Fibroblast of skin of right biceps (primary cell): Measurements from ENCODE around the gene NSUN7.
"Not testable (repeated sequence)": the region's sequence is repeated elsewhere in the genome, so short reads cannot be mapped to it uniquely, and the experiment has no call there.

Experiments used
- DNase-seq: peaks from one replicate; pipeline ENCODE4 v3.0.0-alpha.2; 2013

NSUN7 gene

DNA sequence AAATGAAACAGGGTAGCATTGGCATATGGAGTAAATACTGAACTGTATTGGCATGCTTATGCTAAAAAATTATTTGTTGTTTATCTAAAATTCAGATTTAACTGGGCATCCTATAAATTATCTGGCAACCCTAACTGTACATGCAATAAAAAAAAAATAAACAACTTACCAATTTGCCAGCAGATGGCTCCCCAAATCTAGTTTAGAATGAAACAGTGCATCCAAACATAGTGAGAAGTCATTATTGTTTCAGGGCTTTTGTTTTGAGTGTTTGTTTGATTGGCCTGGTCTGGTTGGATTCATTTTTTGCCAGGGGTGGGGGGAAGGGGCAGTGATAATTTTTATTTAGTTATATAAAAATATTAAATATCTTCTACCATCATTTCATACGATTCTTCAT is 12.8 kb upstream of the NSUN7 start:
- peak; percentile 39 for DNase-seq

DNA sequence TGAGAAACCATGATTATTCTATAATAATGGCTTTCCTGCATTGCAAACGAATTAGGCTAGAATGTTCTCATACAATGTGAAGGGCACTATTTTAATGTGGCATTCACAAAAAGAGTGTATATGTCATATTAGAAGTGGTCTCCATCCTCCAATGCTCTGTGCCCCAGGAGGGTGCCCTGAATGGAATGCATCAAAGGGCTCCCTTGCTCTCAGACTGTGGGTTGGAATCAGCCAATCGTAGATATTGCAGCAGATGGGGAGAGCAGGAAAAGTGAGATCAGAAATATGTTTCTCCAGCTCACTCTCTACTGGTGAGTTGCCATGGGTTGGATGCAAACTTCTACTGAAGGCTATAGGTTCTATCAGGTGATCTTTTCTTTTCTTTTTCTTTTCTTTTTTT is 11.9 kb upstream of the NSUN7 start:
- DNase-seq: no peak

DNA sequence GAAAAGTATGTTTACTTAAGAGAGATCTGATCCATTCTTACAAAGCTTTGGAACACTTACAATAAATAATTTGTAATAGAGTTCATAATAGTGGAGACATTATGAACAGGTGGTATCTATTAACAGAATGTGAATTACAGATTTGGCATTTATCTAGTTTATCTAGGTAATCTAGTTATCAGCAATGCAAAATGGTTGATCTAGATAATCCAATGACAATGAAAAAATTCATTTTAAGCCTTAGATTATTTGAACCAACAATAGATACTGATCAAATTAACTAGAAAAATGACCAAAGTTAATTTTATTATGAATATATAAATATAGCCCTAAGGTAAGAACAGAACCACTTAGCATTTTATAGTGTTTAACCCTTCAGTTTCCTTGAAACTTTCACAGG is 10.4 kb upstream of the NSUN7 start:
- no peak for DNase-seq

DNA sequence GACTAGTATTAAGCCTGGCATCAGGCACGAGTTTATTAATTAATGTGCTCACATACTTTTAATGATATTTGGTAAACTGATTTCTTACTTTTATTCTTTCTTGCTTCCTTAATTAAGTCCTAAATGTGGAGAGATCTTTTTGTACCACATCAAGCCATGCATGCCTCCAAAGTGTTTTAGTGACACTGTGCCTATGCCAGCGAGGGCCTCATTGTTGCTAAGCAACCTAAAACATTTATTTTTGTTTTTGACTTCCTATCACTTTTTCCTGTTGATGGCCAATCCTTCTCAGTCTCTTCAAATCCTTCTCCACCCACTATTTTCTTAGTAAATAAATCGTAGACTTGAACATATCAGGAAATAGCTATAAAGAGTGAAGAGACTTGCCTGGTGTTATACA is 5.5 kb upstream of the NSUN7 start:
- DNase-seq: no peak

DNA sequence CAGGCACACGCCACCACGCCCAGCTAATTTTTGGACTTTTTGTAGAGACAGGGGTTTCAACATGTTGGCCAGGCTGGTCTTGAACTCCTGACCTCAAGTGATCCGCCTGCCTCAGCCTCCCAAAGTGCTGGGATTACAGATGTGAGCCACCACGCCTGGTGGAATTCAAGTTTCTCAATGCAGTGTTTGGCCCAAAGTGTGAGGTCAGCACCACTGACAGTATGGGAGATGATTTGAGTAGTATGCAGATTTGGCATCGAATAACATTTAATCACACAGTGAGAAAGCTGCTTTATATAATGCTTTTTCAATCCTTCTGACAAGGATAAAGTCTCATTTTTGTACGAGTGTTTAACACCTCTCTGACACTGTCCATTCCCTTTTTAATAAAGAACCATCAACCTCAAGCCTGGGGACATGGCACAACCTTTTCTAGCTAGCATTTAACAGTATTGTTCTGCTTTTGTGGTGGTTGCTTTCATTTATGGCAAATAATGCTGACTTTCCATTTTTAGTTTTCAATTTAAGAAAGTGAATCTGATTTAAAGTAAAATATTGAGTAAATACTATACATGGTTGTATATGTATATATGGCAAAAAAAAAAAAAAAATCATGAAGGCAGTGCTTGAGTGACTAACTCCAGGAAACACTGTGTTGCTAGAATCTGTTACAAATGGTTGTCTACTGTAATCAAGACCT is 4.3 kb upstream of the NSUN7 start:
- peak; percentile 26 for DNase-seq

DNA sequence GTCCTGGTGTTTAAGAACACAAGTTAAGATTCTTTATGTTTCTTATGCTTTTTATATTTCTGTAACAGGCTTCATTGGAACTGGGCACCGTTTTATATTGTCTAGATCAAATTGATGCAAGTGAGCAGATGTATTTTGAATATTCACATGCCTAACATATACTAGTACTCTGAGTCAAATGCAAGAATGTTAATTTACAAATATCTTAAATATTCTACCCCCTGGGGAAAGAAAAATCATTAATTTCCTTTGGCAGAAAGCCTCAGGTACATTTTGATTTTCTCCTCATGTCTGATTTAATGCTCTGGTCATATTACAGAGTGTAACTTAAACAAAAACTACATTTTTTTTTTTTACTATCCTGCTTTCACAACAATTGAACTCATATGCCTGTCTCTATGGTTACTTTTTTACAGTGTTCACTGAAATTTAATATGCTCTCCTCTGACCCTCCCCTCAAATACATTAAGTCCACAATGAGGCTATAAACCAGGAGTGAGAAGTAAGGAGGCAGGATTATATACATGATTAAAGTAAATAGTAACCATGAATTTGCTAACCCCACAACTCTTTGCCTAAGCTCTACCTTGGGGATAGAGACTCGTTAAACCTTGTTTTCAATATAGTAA is 2.4 kb upstream of the NSUN7 start:
- peak; percentile 67 for DNase-seq

DNA sequence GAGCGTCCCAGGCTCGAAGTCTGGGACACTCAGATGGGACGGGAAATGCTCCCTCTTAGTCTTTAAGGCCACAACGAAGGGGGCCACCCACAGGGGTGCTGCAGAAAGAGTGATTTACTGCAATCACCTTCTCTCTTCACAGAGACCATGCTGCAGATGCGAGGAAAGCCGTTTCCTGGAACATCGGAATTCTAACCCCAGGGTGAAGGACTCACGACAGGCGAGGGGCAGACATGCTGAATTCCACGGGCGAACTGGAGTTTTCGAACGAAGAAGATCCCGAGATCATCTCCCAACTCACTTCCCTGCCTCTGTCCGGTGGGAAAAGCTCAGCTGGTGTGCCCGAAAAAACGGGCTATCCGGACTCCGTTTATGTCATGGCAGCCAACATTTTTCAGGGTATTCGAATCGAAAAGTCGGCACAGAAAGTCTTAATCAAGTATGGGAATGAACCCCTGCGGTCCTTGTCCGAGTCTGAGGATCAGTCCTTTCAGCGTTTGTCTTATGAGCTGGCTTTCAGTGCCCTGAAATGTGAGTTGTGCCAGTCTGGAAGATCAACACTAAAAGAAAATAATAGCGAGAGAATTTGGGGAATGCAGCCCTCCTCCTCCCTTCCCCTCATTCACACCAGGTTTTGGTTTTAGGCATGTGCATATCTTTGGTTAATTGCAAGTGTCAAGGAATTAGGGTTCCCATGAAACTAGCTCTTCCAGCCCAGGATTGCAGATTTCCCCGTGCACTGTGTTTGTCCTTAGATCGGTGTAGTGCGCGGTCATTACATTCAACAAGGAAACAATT is 905 bp downstream of the NSUN7 start:
- DNase-seq: peak; percentile 48

DNA sequence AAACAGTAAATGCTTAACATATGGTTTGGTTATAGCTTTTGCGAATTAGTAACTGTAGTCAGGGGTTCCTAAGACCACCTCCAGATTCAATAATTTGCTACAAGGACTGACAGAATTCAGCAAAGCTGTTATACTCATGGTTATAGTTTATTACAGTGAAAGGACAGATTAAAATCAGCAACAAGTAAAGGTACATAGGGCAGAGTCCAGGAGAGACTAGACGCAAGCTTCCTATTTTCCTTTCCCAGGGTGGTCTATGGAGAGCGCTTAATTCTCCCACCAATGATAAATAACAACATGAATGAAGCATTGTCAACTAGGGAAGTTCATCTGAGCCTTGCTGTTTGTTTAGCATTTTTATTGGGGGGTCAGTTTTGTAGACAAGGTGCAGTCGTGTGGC is 5.9 kb downstream of the NSUN7 start:
- DNase-seq: no peak

DNA sequence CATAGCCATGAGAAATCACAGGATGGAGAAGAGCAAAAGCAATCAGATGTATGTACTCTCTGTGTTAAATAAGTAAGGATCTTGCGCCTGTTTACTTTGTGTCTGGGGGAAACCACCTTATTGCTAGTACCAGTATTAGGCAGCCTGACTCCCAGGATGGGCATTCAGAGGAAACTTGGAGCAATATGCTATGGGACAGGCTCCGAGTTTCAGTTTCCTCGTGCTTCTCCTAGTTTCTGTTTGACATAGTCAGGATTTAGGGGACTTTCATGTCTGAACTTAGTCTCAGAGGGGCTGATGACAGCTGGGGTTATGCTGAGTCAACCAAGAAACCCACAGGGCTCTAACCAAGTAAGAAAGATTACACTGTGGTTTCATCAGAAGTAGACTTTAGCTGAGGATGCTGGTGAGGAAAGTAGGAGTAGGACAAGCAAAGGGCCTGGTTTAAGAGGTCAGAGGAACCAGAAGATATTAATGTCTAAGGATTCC is 13.5 kb downstream of the NSUN7 start:
- DNase-seq: peak; percentile 92

DNA sequence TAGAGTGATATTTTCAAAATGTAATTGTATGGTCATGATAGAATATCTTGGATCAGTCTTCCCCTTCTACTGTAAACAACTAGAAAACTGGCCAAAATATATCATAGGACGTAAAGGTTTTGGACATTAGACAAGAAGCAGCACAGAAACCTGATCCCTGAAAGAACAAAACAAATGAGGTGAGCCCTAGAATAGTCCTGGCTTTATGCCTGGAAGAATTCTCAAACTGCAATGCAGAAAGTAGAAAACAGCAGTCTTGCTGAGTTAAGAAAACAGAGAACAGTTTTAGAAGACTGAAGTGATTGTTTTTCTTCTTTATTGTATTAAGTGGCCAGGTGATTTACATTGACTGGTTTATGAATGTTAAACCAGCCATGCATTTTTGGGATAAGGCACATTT is 19.5 kb downstream of the NSUN7 start:
- DNase-seq: peak; percentile 4

DNA sequence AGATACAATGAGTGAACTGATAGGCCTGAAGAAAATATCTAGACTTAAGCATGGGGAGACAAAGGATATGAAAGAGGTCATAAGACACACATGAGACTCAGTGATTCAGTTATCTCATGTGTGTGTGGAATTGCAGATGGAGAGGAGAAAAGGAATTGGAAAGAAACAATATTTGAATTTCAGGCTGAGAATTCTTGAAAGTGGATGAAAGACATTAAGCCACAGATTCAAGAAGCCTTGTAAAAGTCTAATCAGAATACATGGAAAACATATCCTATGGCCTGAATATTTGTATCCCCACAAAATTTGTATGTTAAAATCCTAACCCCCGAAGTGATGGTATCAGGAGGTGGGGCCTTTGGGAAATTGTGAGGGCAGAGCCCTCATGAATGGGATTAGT is 28.3 kb downstream of the NSUN7 start:
- DNase-seq: no peak

DNA sequence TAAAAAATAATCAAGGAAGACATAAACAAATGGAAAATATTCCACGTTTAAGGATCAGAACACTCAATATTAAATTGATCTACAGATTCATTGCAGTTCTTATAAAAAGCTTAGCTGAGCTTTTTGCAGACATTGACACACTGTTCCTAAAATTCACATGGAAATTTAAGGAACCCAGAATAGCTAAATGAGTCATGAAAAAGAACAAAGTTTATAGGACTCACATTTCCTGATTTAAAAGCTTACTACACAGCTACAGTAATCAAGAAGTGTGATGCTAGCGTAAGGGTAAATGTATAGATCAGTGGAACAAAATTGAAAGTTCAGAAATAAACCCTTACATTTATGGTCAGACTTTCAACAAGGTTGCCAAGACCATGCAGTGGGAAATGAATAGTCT is 33.1 kb downstream of the NSUN7 start:
- no peak for DNase-seq

DNA sequence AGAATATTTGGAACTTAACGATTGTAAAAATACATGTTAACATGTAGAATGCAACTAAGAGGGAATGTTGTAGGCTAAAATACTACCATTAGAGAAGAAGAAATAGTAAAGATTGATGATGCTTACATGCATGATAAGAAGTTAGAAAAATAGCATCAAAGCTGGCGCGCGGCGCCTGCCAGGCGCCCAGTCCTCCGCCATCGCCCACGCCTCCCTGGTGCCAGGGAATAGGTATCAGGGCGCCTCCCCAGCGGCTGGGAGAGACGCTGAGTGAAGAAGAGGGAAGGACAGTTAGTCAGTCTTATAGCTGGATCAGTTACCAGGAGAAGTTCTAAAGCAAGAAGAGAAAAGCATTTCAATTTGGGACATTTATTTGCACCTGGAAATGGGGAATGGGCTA is 36.0 kb downstream of the NSUN7 start:
- DNase-seq: no peak

DNA sequence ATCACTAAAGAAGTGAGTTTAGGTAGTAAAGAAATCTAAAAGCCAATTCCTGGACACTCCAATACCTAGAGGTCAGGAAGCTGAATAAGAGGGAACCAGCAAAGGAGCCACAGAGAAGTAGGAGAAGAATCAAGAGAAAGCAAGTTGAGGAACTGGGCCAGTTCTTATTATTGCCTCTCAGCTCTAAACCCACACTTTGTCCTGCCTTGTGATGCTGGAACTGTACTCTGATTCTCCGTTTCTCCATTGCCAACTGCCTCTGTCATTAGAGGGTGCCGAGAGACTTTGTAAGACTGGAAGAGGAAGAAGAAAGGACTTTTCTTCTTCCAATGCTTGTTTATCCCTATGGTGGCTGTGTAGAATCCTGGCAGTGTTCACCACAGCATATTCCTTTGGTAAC is 38.6 kb downstream of the NSUN7 start:
- no peak for DNase-seq

DNA sequence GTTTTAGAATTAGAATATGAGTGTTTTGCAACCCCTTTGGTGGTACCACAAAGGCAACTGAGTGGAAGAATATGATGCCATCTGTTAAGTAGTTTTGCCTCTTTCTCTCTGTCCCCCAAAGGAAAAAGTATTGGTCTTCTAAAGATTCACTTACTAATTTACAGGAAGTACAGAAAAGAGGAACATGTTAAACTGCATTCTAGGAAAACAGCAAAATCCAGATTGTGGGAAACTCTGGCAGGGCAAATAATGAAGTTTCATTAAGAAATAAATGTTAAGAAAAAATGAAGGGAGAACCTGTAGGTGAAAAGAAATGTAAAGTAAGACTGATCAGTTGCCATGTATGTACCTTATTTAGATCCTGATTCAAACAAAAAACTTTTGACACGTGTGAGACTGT is 39.3 kb downstream of the NSUN7 start:
- no peak for DNase-seq

DNA sequence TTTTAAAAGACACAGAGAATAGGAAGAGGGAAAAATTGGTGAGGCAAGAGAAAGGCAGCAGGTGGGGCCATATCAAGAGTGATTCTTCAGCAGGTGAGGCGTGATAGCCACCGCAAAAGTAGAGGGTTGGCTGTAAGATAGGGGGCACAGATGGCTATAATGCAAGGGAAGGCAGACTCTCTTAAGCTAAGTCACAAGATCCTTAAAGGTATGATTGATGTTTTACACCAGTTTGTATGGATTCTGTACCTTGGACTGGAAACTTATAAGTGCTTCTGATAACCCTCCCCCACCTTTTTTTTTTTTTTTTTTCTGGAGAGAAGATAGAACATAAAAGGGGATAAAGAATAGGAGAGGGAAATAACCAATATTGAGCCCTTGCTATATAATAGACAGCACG is 40.0 kb downstream of the NSUN7 start:
- no peak for DNase-seq

DNA sequence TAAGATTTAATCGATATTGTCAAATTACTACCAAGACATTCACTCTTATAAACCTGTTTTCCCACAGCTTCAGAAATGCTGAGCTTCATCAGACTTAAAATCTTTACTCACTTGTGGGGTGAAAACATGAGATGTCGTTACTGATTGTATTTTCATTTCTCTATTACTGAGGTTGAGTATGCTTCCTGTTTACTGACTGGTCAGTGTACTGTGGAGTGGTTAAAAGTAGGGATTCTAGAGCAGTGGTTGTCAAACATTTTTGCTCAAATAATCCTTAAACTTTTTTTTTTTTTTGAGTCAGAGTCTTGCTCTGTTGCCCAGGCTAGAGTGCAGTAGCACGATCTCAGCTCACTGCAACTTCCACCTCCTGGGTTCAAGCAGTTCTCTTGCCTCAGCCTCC is 50.3 kb downstream of the NSUN7 start:
- DNase-seq: no peak

DNA sequence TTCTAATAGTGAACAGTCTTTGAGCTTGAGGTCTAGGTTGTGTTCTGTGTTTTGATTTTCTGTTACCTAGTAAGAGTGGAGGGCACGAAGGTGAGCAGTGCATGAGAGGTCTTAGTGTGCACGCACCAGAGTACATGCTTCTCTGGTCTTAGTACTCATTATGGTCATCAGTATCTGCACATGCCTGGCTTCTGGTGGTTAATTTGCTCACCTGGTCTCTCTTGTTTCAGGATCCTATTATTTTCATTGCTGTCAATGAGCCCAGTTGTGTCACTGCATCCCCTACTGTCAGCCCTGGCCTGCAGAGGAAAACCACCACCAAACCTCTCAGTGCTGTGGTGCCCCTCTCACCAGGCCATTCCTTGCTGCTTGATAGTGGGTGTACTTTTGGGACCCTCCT is 54.8 kb downstream of the NSUN7 start:
- no peak for DNase-seq

DNA sequence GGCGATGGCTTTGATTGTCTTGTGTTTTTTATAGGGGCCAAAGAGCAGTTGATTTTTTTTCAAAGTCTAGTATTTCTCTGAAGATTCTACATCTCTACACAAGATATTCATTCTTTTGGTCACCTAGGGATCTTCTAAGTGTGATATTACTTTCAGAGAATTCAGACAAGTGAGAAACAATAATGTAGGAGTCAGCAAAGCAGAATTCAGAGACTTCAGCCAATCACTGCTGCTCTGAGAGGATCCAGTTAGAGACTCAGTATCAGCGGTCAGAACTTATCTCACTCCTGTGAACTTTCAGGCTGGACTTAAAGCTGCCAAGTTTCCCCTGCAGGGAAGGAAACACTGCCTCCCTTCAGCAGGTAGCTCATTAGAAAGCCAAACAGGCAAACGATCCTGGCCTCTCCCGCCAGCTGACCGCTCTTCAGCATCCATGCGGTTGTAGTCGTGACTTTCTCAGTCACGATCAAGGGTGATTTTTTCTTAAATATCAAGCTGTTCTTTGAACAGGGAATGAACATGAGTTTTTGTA is 59.2 kb downstream of the NSUN7 start:
- no peak for DNase-seq

DNA sequence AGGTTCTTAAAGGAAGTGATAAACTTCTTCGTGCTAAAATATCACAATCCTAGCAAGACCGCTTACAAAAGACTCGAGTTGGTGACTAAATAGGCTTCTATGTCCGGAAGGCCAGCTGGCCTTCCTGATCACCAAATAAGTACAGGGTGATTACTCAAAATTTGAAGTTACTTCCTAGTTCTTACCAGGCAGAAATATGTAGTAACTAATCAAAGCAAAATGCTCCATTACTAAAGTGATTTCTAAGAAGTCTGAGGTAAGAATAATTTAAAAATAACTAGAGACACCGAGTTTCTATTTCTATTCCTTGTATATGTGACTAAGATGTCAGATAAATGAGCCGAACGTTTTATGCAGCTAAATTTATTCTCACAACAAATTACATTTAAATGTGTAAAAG is 62.2 kb downstream of the NSUN7 start:
- DNase-seq: peak; percentile 2

DNA sequence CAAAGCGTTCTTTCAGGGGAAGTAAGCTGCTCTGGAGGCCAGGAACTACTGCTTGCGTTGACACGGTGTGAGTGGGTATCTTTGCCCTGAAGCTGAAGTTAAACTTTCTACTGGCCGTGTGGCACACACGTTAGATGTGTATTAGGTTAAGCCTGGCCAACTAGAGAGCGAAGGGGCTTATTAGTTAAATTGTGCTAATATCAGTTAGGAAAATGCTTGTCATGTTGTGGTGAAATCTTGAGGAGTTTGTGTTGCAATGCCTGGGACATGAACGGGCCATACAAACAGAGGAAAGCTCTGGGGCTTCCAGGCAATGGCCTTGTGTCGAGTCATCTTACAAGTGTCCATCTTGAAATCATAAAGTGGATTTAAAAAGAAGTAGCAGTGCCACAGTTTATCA is 62.6 kb downstream of the NSUN7 start:
- DNase-seq: peak; percentile 4

DNA sequence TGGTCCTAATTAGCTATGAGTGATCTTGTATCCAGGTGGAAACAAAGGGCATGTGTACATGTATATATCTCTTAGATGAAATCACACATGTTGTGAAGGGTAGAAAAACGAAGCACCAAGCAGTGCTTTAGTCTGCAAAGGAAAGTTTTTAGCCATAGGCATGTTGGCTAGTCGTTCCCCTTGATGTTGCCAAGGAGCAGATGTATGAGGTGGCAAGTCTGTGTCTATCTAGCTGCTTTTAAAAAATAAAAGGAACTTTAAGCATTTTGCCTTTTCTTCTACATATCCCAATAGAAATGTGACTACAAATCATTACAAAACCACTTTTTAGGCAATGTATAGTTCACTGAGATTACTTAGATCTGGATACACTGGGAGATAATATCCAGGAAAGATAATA is 63.1 kb downstream of the NSUN7 start:
- no peak for DNase-seq

DNA sequence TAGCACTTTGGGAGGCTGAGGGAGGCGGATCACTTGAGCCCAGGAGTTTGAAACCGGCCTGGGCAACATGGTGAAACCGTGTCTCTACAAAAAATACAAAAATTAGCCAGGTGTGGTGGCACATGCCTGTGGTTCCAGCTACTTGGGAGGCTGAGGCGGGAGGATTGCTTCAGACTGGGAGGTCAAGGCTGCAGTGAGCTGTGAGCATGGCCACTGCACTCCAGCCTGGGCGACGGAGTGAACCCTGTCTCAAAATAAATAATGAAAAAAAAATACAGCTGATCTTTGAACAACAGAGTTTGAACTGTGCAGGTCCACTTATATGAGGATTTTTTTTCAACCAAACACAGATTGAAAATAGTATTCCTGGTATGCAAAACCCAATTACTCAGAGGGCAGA is 67.4 kb downstream of the NSUN7 start:
- not testable (repeated sequence) for DNase-seq

DNA sequence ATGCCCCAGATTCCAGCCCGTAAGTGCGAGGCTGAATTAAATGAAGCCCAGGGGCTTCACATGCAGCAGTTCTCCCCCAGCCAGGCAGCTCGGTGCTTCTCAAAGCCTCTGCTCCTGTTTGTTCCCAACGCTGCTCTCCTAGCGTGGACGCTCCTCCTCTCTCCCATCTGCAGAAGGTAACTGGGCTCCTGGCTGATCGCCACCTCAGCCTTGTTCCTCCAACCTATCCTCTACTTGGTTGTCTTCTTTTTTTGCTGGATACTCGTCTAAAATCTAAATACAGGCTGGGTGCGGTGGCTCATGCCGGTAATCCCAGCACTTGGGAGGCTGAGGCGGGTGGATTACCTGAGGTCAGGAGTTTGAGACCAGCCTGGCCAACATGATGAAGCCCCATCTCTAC is 70.3 kb downstream of the NSUN7 start:
- DNase-seq: no peak
